ENCODE data around the gene DGUOK.

DGUOK gene

GRCh38 chr2:73979686-73980085 lies 53.0 kb downstream of the DGUOK start:
- no peak for DNase-seq (ENCODE audit: low spot score)

- no peak for DNase-seq (ENCODE audit: low spot score)
Measured at GRCh38 chr2:73980566-73980965, 53.9 kb downstream of the DGUOK start.

GRCh38 chr2:73981081-73982001 lies 54.7 kb downstream of the DGUOK start:
- no peak for DNase-seq (ENCODE audit: low spot score)

GRCh38 chr2:73982140-73982617 lies 55.5 kb downstream of the DGUOK start:
- DNase-seq (ENCODE audit: low spot score), result no peak

- peak; percentile 48 for DNase-seq (ENCODE audit: low spot score)
Measured at GRCh38 chr2:73983322-73984202, 56.9 kb downstream of the DGUOK start.

- no peak for DNase-seq (ENCODE audit: low spot score)
Measured at GRCh38 chr2:73984203-73984921, 57.7 kb downstream of the DGUOK start, which contains the start of gene TET3. TSS of gene TET3 (plus strand) at chr2:73984910. CDS start at chr2:73986404, 1,494 bp downstream.

GRCh38 chr2:73984922-73985307 lies 58.2 kb downstream of the DGUOK start:
- no peak for DNase-seq (ENCODE audit: low spot score)

- DNase-seq (ENCODE audit: low spot score), result no peak
Measured at GRCh38 chr2:73985308-73986084, 58.8 kb downstream of the DGUOK start.

GRCh38 chr2:73986085-73986681 lies 59.5 kb downstream of the DGUOK start:
- no peak for DNase-seq (ENCODE audit: low spot score)

GRCh38 chr2:73987109-73987947 lies 60.6 kb downstream of the DGUOK start:
- DNase-seq (ENCODE audit: low spot score), result no peak

- DNase-seq (ENCODE audit: low spot score), result no peak
Measured at GRCh38 chr2:73987948-73988700, 61.4 kb downstream of the DGUOK start.

- no peak for DNase-seq (ENCODE audit: low spot score)
Measured at GRCh38 chr2:73989972-73990371, 63.3 kb downstream of the DGUOK start.

- DNase-seq (ENCODE audit: low spot score), result no peak
Measured at GRCh38 chr2:73990531-73990930, 63.9 kb downstream of the DGUOK start.

GRCh38 chr2:73992036-73992435 lies 65.4 kb downstream of the DGUOK start:
- DNase-seq (ENCODE audit: low spot score), result no peak

GRCh38 chr2:73993376-73993775 lies 66.7 kb downstream of the DGUOK start:
- no peak for DNase-seq (ENCODE audit: low spot score)

GRCh38 chr2:73993778-73994177 lies 67.1 kb downstream of the DGUOK start:
- DNase-seq (ENCODE audit: low spot score), result no peak

GRCh38 chr2:73994178-73994831 lies 67.6 kb downstream of the DGUOK start:
- DNase-seq (ENCODE audit: low spot score), result no peak

- no peak for DNase-seq (ENCODE audit: low spot score)
Measured at GRCh38 chr2:73995810-73996209, 69.1 kb downstream of the DGUOK start.

GRCh38 chr2:73997813-73998212 lies 71.1 kb downstream of the DGUOK start:
- DNase-seq (ENCODE audit: low spot score), result no peak

Data from cerebellar cortex (tissue), 1 donor.